ENCODE data around the gene MKRN1. TPM values are rescaled to one million over a fixed set of nuclear protein-coding genes. Genes with fewer than 3 reads are reported as not detected.

The MKRN1 gene
- total and polyA plus RNA-seq, 4 donors: 46.9 to 104 (median 62.0) TPM

GRCh38 chr7:140415361-140415760 lies 63.9 kb downstream of the MKRN1 start:
- Histone ChIP-seq H3K27ac (ENCODE audit: low read depth in 1 of 2, low read length in 1 of 2) (no peak overlapping the region), H3K9me3 (ENCODE audit: control insufficient read depth in 4 of 4, insufficient read depth in 3 of 4, low read length in 3 of 4) (peaks cover 0 to 7% (median 0%) of the 10 kb centered on the region in 4 donors), H3K4me1 (ENCODE audit: control insufficient read depth in 5 of 5, insufficient read depth in 5 of 5, low read length in 5 of 5) (no peaks in the 10 kb centered on the region), H3K4me3 (no peak overlapping the region), H3K36me3 (ENCODE audit: control insufficient read depth in 4 of 4, insufficient read depth in 4 of 4, low read length in 4 of 4) (no peaks in the 10 kb centered on the region), H3K9ac (ENCODE audit: insufficient read depth in 1 of 2, low read length in 2 of 2) (no peak overlapping the region), H3K27me3 (ENCODE audit: control insufficient read depth in 3 of 3, insufficient read depth in 3 of 3, low read length in 2 of 3) (no peaks in the 10 kb centered on the region)
- TF ChIP-seq CTCF (IDR thresholded peaks at IDR 0.05; ENCODE audit: control extremely low read depth, extremely low read depth): no peak
- DNase-seq (no peak), ATAC-seq (ENCODE audit: insufficient read depth, low FRiP score) (no peak)
- WGBS, 2 donors: 94 to 97% methylated on average over 3 of the region's 3 CpGs

- WGBS, 2 donors: 61 to 74% methylated on average over 3 of the region's 3 CpGs
- no peak for ATAC-seq (ENCODE audit: insufficient read depth, low FRiP score)
- H3K4me3 ChIP-seq: no peak overlapping the region
Observed at GRCh38 chr7:140404565-140405065, 74.7 kb downstream of the MKRN1 start.

GRCh38 chr7:140403878-140404564 lies 75.3 kb downstream of the MKRN1 start, which contains the start of gene RAB19:
TSS of gene RAB19 (plus strand) at chr7:140404058. CDS start at chr7:140407647, 3,589 bp downstream.
- ATAC-seq (ENCODE audit: insufficient read depth, low FRiP score): peak; percentile 86

More at GRCh38 chr7:140404565-140405065, 74.7 kb downstream of the MKRN1 start:
- Histone ChIP-seq H3K9me3 (ENCODE audit: control insufficient read depth in 4 of 4, insufficient read depth in 3 of 4, low read length in 3 of 4) (no peaks in the 10 kb centered on the region), H3K27ac (ENCODE audit: low read depth in 1 of 2, low read length in 1 of 2) (no peak overlapping the region), H3K4me1 (ENCODE audit: control insufficient read depth in 5 of 5, insufficient read depth in 5 of 5, low read length in 5 of 5) (peaks cover 0 to 8% (median 0%) of the 10 kb centered on the region in 5 donors), H3K36me3 (ENCODE audit: control insufficient read depth in 4 of 4, insufficient read depth in 4 of 4, low read length in 4 of 4) (no peaks in the 10 kb centered on the region), H3K9ac (ENCODE audit: insufficient read depth in 1 of 2, low read length in 2 of 2) (no peak overlapping the region), H3K27me3 (ENCODE audit: control insufficient read depth in 3 of 3, insufficient read depth in 3 of 3, low read length in 2 of 3) (peaks cover 0 to 5% (median 2%) of the 10 kb centered on the region in 3 donors)
- TF ChIP-seq CTCF (IDR thresholded peaks at IDR 0.05; ENCODE audit: control extremely low read depth, extremely low read depth): no peak
- no peak for DNase-seq

More at GRCh38 chr7:140403878-140404564, 75.3 kb downstream of the MKRN1 start, which contains the start of gene RAB19:
- Histone ChIP-seq H3K36me3 (ENCODE audit: control insufficient read depth in 4 of 4, insufficient read depth in 4 of 4, low read length in 4 of 4) (no peaks in the 10 kb centered on the region), H3K9ac (ENCODE audit: insufficient read depth in 1 of 2, low read length in 2 of 2) (peak within 1 kb of the TSS in 1 of 2 donors; percentile 72), H3K4me3 (peak within 1 kb of the TSS; percentile 30), H3K4me1 (ENCODE audit: control insufficient read depth in 5 of 5, insufficient read depth in 5 of 5, low read length in 5 of 5) (peaks cover 0 to 8% (median 0%) of the 10 kb centered on the region in 5 donors), H3K9me3 (ENCODE audit: control insufficient read depth in 4 of 4, insufficient read depth in 3 of 4, low read length in 3 of 4) (no peaks in the 10 kb centered on the region), H3K27ac (ENCODE audit: low read depth in 1 of 2, low read length in 1 of 2) (peak within 1 kb of the TSS in 1 of 2 donors; percentile 37), H3K27me3 (ENCODE audit: control insufficient read depth in 3 of 3, insufficient read depth in 3 of 3, low read length in 2 of 3) (peaks cover 0 to 5% (median 2%) of the 10 kb centered on the region in 3 donors)
- WGBS, 2 donors: 14% methylated on average over 22 of the region's 22 CpGs
- no peak for TF ChIP-seq CTCF (IDR thresholded peaks at IDR 0.05; ENCODE audit: control extremely low read depth, extremely low read depth)
- DNase-seq: peak; percentile 13 to 45 (median 39)

Other genes with a start within 250 kb of the MKRN1 start
- gene SLC37A3, start 81.0 kb downstream of the MKRN1 start, total RNA-seq: 10 to 100 TPM; 31.3 to 53.4 TPM
- 10 to 100 TPM; 19.2 to 22.3 TPM for gene SLC37A3, start 81.0 kb downstream of the MKRN1 start, polyA plus RNA-seq
- 1 to 10 TPM; 3.2 TPM for gene RAB19, start 75.4 kb downstream of the MKRN1 start, total RNA-seq
- gene RAB19, start 75.4 kb downstream of the MKRN1 start, polyA plus RNA-seq: under 1 TPM; 0.24 to 0.89 TPM
- 10 to 100 TPM; 12.8 to 32.4 TPM for gene DENND2A, start 161.3 kb upstream of the MKRN1 start, total RNA-seq
- 1 to 10 TPM; 4.1 to 6.6 TPM for gene DENND2A, start 161.3 kb upstream of the MKRN1 start, polyA plus RNA-seq
- gene ADCK2, start 193.4 kb upstream of the MKRN1 start, total RNA-seq: 10 to 100 TPM; 11.3 to 27.0 TPM
- gene ADCK2, start 193.4 kb upstream of the MKRN1 start, polyA plus RNA-seq: 10 to 100 TPM; 10.4 to 16.2 TPM
- gene NDUFB2, start 217.2 kb upstream of the MKRN1 start, total RNA-seq: 100 to 1,000 TPM in 1 of 2 donors, 10 to 100 TPM in 1; 52.3 to 192 TPM
- 100 to 1,000 TPM; 188 to 327 TPM for gene NDUFB2, start 217.2 kb upstream of the MKRN1 start, polyA plus RNA-seq

Measured in lung (tissue), 12 donors.